SK-N-SH (cell line): ENCODE results near the gene CAPN5.

Experiments used
- CHD2 ChIP-seq: fragments of 150-350 bp; IDR thresholded peaks from 2 replicates; pipeline ENCODE4 v1.6.1; 2018; ENCODE audit warnings: low read length; ENCODE audit not compliant: partially characterized antibody
- EP300 ChIP-seq, 2 experiments: IDR thresholded peaks; 2 replicates each; pipeline versions ENCODE4 v1.4.0 to v1.6.1; 2012; ENCODE audit warnings: borderline replicate concordance in 1 of 2, low read depth in 1 of 2, low read length in 1 of 2
- NRF1 ChIP-seq: IDR thresholded peaks from 2 replicates; pipeline ENCODE4 v1.6.1; 2012; ENCODE audit warnings: low read depth, mild to moderate bottlenecking, low read length
- POLR2AphosphoS5 ChIP-seq: IDR thresholded peaks from 2 replicates; pipeline ENCODE4 v1.6.1; 2012; ENCODE audit warnings: low read depth, low read length
- RFX5 ChIP-seq: IDR thresholded peaks from 2 replicates; pipeline ENCODE4 v1.6.1; 2012; ENCODE audit warnings: mild to moderate bottlenecking, improper control_type of control experiment, low read length
- SIN3A ChIP-seq: IDR thresholded peaks from 2 replicates; pipeline ENCODE4 v1.6.1; 2012; ENCODE audit warnings: low read depth, mild to moderate bottlenecking, low read length, moderate library complexity, borderline replicate concordance
- TCF12 ChIP-seq: IDR thresholded peaks from 2 replicates; pipeline ENCODE4 v1.4.0; 2012
- TF ChIP-seq, protein P1 (sequence below): fragments of 200-600 bp; sonication (generic); IDR thresholded peaks from 2 replicates; pipeline ENCODE4 v1.6.1; 2017; ENCODE audit warnings: antibody characterized with exemption, mild to moderate bottlenecking, moderate library complexity
- TF ChIP-seq, protein P2 (sequence below): IDR thresholded peaks from 2 replicates; pipeline ENCODE4 v1.4.0; 2012; ENCODE audit warnings: low read depth
- TF ChIP-seq, protein P3 (sequence below): IDR thresholded peaks from 2 replicates; pipeline ENCODE4 v1.6.1; 2012; ENCODE audit warnings: mild to moderate bottlenecking, low read depth, low read length, moderate library complexity

DNA sequence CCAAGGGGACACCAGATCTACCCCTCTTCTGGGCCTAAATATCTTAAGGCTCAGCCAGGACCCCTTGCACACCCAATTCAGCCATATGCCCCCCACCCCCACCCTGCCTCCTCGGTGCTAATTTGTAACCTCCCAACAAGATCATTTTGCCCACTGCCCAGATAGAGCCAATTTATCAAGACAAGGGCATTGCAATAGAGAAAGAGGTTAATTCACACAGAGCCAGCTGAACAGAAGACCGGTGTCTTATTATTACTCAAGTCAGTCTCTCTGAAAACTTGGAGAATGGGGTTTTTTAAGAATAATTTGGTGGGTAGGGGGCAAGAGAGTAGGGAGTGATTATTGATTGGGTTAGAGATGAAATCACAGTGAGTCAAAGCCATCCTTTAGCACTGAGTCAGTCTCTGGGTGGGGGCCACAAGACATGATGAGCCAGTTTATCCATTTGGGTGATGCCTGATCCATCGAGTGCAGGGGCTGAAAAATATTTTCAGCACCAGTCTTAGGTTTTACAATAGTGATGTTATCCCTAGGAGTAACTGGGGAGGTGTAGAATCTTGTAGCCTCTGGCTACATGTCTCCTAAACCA, 9.9 kb upstream of the CAPN5 start:
- no peak for TF ChIP-seq EP300 (IDR thresholded peaks at IDR 0.05; ENCODE audit: borderline replicate concordance in 1 of 2, low read depth in 1 of 2, low read length in 1 of 2)
- TF ChIP-seq, protein P1, sequence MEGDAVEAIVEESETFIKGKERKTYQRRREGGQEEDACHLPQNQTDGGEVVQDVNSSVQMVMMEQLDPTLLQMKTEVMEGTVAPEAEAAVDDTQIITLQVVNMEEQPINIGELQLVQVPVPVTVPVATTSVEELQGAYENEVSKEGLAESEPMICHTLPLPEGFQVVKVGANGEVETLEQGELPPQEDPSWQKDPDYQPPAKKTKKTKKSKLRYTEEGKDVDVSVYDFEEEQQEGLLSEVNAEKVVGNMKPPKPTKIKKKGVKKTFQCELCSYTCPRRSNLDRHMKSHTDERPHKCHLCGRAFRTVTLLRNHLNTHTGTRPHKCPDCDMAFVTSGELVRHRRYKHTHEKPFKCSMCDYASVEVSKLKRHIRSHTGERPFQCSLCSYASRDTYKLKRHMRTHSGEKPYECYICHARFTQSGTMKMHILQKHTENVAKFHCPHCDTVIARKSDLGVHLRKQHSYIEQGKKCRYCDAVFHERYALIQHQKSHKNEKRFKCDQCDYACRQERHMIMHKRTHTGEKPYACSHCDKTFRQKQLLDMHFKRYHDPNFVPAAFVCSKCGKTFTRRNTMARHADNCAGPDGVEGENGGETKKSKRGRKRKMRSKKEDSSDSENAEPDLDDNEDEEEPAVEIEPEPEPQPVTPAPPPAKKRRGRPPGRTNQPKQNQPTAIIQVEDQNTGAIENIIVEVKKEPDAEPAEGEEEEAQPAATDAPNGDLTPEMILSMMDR: no peak
- TF ChIP-seq NRF1: no peak
- TF ChIP-seq POLR2AphosphoS5: no peak
- TF ChIP-seq CHD2: no peak
- TF ChIP-seq TCF12: no peak
- TF ChIP-seq, protein P2, sequence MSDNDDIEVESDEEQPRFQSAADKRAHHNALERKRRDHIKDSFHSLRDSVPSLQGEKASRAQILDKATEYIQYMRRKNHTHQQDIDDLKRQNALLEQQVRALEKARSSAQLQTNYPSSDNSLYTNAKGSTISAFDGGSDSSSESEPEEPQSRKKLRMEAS: no peak
- no peak for TF ChIP-seq RFX5
- TF ChIP-seq, protein P3, sequence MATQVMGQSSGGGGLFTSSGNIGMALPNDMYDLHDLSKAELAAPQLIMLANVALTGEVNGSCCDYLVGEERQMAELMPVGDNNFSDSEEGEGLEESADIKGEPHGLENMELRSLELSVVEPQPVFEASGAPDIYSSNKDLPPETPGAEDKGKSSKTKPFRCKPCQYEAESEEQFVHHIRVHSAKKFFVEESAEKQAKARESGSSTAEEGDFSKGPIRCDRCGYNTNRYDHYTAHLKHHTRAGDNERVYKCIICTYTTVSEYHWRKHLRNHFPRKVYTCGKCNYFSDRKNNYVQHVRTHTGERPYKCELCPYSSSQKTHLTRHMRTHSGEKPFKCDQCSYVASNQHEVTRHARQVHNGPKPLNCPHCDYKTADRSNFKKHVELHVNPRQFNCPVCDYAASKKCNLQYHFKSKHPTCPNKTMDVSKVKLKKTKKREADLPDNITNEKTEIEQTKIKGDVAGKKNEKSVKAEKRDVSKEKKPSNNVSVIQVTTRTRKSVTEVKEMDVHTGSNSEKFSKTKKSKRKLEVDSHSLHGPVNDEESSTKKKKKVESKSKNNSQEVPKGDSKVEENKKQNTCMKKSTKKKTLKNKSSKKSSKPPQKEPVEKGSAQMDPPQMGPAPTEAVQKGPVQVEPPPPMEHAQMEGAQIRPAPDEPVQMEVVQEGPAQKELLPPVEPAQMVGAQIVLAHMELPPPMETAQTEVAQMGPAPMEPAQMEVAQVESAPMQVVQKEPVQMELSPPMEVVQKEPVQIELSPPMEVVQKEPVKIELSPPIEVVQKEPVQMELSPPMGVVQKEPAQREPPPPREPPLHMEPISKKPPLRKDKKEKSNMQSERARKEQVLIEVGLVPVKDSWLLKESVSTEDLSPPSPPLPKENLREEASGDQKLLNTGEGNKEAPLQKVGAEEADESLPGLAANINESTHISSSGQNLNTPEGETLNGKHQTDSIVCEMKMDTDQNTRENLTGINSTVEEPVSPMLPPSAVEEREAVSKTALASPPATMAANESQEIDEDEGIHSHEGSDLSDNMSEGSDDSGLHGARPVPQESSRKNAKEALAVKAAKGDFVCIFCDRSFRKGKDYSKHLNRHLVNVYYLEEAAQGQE: no peak
- TF ChIP-seq SIN3A: no peak
